Mucosa of gallbladder (tissue), 1 donor: ENCODE measurements around the gene CPN2. TPM values are rescaled to one million over a fixed set of nuclear protein-coding genes. Genes with fewer than 3 reads are reported as not detected.

Experiments
- DNase-seq: peaks from one replicate; pipeline ENCODE4 v3.0.0-alpha.2; 2020; ENCODE audit warnings: low spot score
- total RNA-seq: library from RNA; stranded (reverse); gene quantifications from one replicate; pipeline ENCODE4 v1.2.1, GENCODE V29; 2021
- donor health status: DM: no; HTN: no; CAD: no.

The CPN2 gene
- 0.12 TPM for total RNA-seq

- no peak for DNase-seq
These were observed at the start of gene CPN2 for GRCh38 chr3:194351080-194351672. Gene CPN2, minus strand, starts transcription at chr3:194351328. Its CDS starts 8,626 bp downstream, at chr3:194342702.

GRCh38 chr3:194399874-194400411 lies 48.8 kb upstream of the CPN2 start:
- DNase-seq, result no peak

GRCh38 chr3:194399166-194399565 lies 48.0 kb upstream of the CPN2 start, which contains the start of gene GP5:
Gene GP5, minus strand, starts transcription at chr3:194399266. Its CDS starts 984 bp downstream, at chr3:194398282.
- DNase-seq, result no peak

GRCh38 chr3:194397757-194398312 lies 46.7 kb upstream of the CPN2 start:
- DNase-seq, result no peak

GRCh38 chr3:194396859-194397756 lies 46.0 kb upstream of the CPN2 start:
- no peak for DNase-seq

- no peak for DNase-seq
These were observed 45.4 kb upstream of the CPN2 start for GRCh38 chr3:194396539-194396858.

GRCh38 chr3:194395778-194396538 lies 44.8 kb upstream of the CPN2 start:
- peak; percentile 58 for DNase-seq

- DNase-seq, result no peak
These were observed 44.1 kb upstream of the CPN2 start for GRCh38 chr3:194395212-194395611.

GRCh38 chr3:194392576-194392975 lies 41.4 kb upstream of the CPN2 start:
- DNase-seq, result no peak

- DNase-seq, result no peak
These were observed 39.7 kb upstream of the CPN2 start for GRCh38 chr3:194390835-194391234.

- no peak for DNase-seq
These were observed 38.1 kb upstream of the CPN2 start for GRCh38 chr3:194389269-194389668.

- no peak for DNase-seq
These were observed 36.8 kb upstream of the CPN2 start for GRCh38 chr3:194387926-194388418.

GRCh38 chr3:194387276-194387675 lies 36.1 kb upstream of the CPN2 start:
- no peak for DNase-seq

- DNase-seq, result no peak
These were observed 35.5 kb upstream of the CPN2 start for GRCh38 chr3:194386648-194387047.

GRCh38 chr3:194386066-194386465 lies 34.9 kb upstream of the CPN2 start:
- no peak for DNase-seq

GRCh38 chr3:194384569-194385001 lies 33.5 kb upstream of the CPN2 start:
- no peak for DNase-seq

- DNase-seq, result no peak
These were observed 33.0 kb upstream of the CPN2 start for GRCh38 chr3:194384156-194384555.

- DNase-seq, result no peak
These were observed 32.3 kb upstream of the CPN2 start for GRCh38 chr3:194383276-194383940.

- no peak for DNase-seq
These were observed 31.7 kb upstream of the CPN2 start for GRCh38 chr3:194382892-194383223.

GRCh38 chr3:194382196-194382891 lies 31.2 kb upstream of the CPN2 start:
- DNase-seq, result no peak

- no peak for DNase-seq
These were observed 30.3 kb upstream of the CPN2 start for GRCh38 chr3:194381460-194381875.
